Esophagus squamous epithelium (tissue), 5 donors: Measurements from ENCODE around the gene C4orf54. TPM values are rescaled to one million over a fixed set of nuclear protein-coding genes. Genes with fewer than 3 reads are reported as not detected.
A peak's percentile ranks its signal among the peaks of the same experiment; 100 is the strongest.

Experiments
- DNase-seq: peaks from one replicate; lab custom pipeline; 2025; lab: John Stamatoyannopoulos, UW
- H3K27ac ChIP-seq, 4 donors: fragments of 200-600 bp; sonication (generic); one replicate each; pipeline ENCODE4 v1.5.1; 2016 to 2019; ENCODE audit warnings: mild to moderate bottlenecking in 1 of 4
- H3K27me3 ChIP-seq, 4 donors: fragments of 200-600 bp; sonication (generic); 1 replicate in 3 of 4; 2 replicates in 1 of 4; pipeline versions ENCODE4 v1.5.1 to v1.6.0; 2017 to 2021; ENCODE audit warnings: antibody characterized with exemption in 1 of 4
- H3K36me3 ChIP-seq, 3 donors: fragments of 200-600 bp; sonication (generic); one replicate each; pipeline ENCODE4 v1.5.1; 2016 to 2019
- H3K4me1 ChIP-seq, 3 donors: fragments of 200-600 bp; sonication (generic); one replicate each; pipeline ENCODE4 v1.5.1; 2017 to 2019
- H3K4me3 ChIP-seq, 4 donors: fragments of 200-600 bp; sonication (generic); 1 replicate in 3 of 4; 2 replicates in 1 of 4; pipeline ENCODE4 v1.5.1; 2016 to 2019; ENCODE audit warnings: mild to moderate bottlenecking in 2 of 4, moderate library complexity in 1 of 4
- H3K9me3 ChIP-seq, 3 donors: fragments of 200-600 bp; sonication (generic); one replicate each; pipeline ENCODE4 v1.5.1; 2016 to 2019
- POLR2A ChIP-seq, 4 donors: fragments of 450-650 bp; IDR thresholded peaks; one replicate each; pipeline ENCODE4 v1.6.1; 2017; ENCODE audit warnings: antibody characterized with exemption in 4 of 4, mild to moderate bottlenecking in 4 of 4, moderate library complexity in 3 of 4
- WGBS, 2 donors: methylation state at CpG; one replicate each; pipeline ENCODE4 v1.1.5; 2018; 5-methylcytosine and 5-hydroxymethylcytosine counted together
- intact Hi-C: fragments of 100-400 bp; cut with DNase I; formaldehyde crosslinking; loops from one replicate; pipeline ENCODE4 v1.15.0; 2022
- total RNA-seq, 4 donors: library from RNA; depleted of rRNA; stranded (reverse); fragments of >200 nt; gene quantifications; one replicate each; pipeline ENCODE4 v1.1.0, GENCODE V29; 2016
- TF ChIP-seq, protein P1 (sequence below), 6 experiments: fragments of 450-650 bp in 4 of 6; fragments of 200-600 bp in 2 of 6; sonication (generic) in 2 of 6; IDR thresholded peaks; one replicate each; pipeline ENCODE4 v1.5.1; 2016 to 2019; ENCODE audit warnings: antibody characterized with exemption in 6 of 6, mild to moderate bottlenecking in 4 of 6, moderate library complexity in 4 of 6
- donor health status: DM: yes; HTN: yes; CAD: no.

C4orf54 gene
- under 1 TPM in 1 of 4 donors, not detected in 3; under 0.01 TPM for total RNA-seq

DNA sequence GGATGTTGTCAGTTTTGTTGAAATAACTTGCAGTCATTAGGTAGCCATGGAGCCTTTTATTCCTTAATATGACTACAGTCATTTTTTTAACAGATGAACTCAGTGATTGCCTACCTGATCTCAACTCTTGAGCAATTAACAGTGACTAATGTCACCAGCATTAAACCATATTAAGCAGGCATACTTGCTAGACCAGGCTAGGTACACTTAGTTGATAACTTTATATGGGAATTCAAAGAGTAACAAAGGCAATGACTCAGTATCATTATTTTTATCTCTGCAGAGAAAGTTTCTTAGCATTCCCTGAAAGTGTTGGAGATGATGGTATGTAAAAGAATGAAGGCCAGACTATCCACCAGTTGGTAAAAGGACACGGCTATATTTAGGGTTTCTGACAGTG, at the start of gene C4orf54:
Gene C4orf54 (minus strand): TSS at position 31 of the 400 bp plus-strand sequence. CDS start 3,180 bp downstream, outside the sequence.
- Histone ChIP-seq H3K4me3 (no peak within 1 kb of the TSS), H3K36me3 (no peaks in the 10 kb centered on the region), H3K4me1 (peaks cover 0 to 32% (median 12%) of the 10 kb centered on the region in 3 donors), H3K27me3 (peaks cover 0 to 14% (median 0%) of the 10 kb centered on the region in 4 donors), H3K27ac (peak within 1 kb of the TSS in 1 of 4 donors; percentile 27), H3K9me3 (no peaks in the 10 kb centered on the region)
- 67% methylated on average over 1 of the region's 1 CpG for WGBS, 2 donors
- TF ChIP-seq, protein P1, sequence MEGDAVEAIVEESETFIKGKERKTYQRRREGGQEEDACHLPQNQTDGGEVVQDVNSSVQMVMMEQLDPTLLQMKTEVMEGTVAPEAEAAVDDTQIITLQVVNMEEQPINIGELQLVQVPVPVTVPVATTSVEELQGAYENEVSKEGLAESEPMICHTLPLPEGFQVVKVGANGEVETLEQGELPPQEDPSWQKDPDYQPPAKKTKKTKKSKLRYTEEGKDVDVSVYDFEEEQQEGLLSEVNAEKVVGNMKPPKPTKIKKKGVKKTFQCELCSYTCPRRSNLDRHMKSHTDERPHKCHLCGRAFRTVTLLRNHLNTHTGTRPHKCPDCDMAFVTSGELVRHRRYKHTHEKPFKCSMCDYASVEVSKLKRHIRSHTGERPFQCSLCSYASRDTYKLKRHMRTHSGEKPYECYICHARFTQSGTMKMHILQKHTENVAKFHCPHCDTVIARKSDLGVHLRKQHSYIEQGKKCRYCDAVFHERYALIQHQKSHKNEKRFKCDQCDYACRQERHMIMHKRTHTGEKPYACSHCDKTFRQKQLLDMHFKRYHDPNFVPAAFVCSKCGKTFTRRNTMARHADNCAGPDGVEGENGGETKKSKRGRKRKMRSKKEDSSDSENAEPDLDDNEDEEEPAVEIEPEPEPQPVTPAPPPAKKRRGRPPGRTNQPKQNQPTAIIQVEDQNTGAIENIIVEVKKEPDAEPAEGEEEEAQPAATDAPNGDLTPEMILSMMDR (IDR thresholded peaks at IDR 0.05), result no peak
- no peak for TF ChIP-seq POLR2A (IDR thresholded peaks at IDR 0.05)
- intact Hi-C loops, result no loop called here
- DNase-seq, result no peak

GRCh38 chr4:99705891-99706290, 48.3 kb upstream of the C4orf54 start:
- no peak overlapping the region for H3K27ac ChIP-seq
- H3K36me3 ChIP-seq, result no peaks in the 10 kb centered on the region
- no peaks in the 10 kb centered on the region for H3K27me3 ChIP-seq
- no peaks in the 10 kb centered on the region for H3K9me3 ChIP-seq
- TF ChIP-seq, protein P1 (IDR thresholded peaks at IDR 0.05), result no peak
- TF ChIP-seq POLR2A (IDR thresholded peaks at IDR 0.05), result no peak
- no peak for DNase-seq
- intact Hi-C loops, result no loop called here
- no peak overlapping the region for H3K4me3 ChIP-seq
- WGBS, 2 donors, result 90 to 97% methylated on average over 2 of the region's 2 CpGs
- no peaks in the 10 kb centered on the region for H3K4me1 ChIP-seq

- Histone ChIP-seq H3K27ac (no peak overlapping the region), H3K36me3 (no peaks in the 10 kb centered on the region), H3K9me3 (no peaks in the 10 kb centered on the region), H3K4me1 (no peaks in the 10 kb centered on the region), H3K4me3 (no peak overlapping the region), H3K27me3 (peaks cover 0 to 6% (median 0%) of the 10 kb centered on the region in 4 donors)
- no peak for DNase-seq
- intact Hi-C loops, result no loop called here
- TF ChIP-seq POLR2A (IDR thresholded peaks at IDR 0.05), result no peak
- TF ChIP-seq, protein P1 (IDR thresholded peaks at IDR 0.05), result no peak
- WGBS, 2 donors, result 73 to 90% methylated on average over 3 of the region's 3 CpGs
Observed at GRCh38 chr4:99696801-99697200, 39.2 kb upstream of the C4orf54 start.

DNA sequence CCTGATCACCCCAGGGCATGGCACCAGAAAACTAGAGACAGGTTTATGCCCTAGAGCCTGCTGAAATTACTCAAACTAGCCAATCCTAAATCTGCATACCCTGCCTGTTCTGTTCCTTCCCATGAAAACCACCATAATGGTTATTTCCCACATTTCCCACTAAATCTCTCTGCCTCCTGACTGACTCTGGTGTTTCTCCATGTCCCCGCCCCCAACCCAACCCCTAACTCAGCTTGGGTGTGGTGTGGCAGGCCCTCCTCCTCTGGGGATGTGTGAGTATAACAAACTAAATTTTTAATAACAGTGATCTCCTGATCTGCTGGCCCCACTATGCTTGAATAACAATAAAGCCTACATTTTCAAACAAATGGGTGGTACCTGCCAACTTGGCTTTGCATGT, 35.5 kb upstream of the C4orf54 start:
- Histone ChIP-seq H3K4me1 (no peaks in the 10 kb centered on the region), H3K36me3 (no peaks in the 10 kb centered on the region), H3K4me3 (no peak overlapping the region), H3K27me3 (no peaks in the 10 kb centered on the region), H3K9me3 (peaks cover 0 to 12% (median 0%) of the 10 kb centered on the region in 3 donors), H3K27ac (no peak overlapping the region)
- no peak for DNase-seq
- intact Hi-C loops, result no loop called here
- WGBS, 2 donors, result 71% methylated on average over 1 of the region's 1 CpG
- TF ChIP-seq, protein P1 (IDR thresholded peaks at IDR 0.05), result no peak
- TF ChIP-seq POLR2A (IDR thresholded peaks at IDR 0.05), result no peak

- Histone ChIP-seq H3K9me3 (peaks cover 0 to 12% (median 0%) of the 10 kb centered on the region in 3 donors), H3K27ac (no peak overlapping the region), H3K27me3 (no peaks in the 10 kb centered on the region), H3K4me1 (no peaks in the 10 kb centered on the region), H3K36me3 (no peaks in the 10 kb centered on the region), H3K4me3 (no peak overlapping the region)
- intact Hi-C loops, result no loop called here
- TF ChIP-seq POLR2A (IDR thresholded peaks at IDR 0.05), result no peak
- TF ChIP-seq, protein P1 (IDR thresholded peaks at IDR 0.05), result no peak
- DNase-seq, result no peak
Observed at GRCh38 chr4:99690990-99691389, 33.4 kb upstream of the C4orf54 start.
